Activated T-cell treated with anti-CD3 and anti-CD28 coated beads, Interleukin-2, amount 50 U/mL, for 72 hours (primary cell): Measurements from ENCODE around the gene MT1X. TPM values are rescaled to one million over a fixed set of nuclear protein-coding genes. Genes with fewer than 3 reads are reported as not detected.

Experiments used
- ATAC-seq, 2 donors: fragments of 150-1000 bp; cut with Tn5 transposase; replicated peaks in 1 of 2; 2 replicates each; pipeline ENCODE4 v1.10.0; 2021; ENCODE audit warnings: moderate library complexity in 2 of 2, mild to moderate bottlenecking in 1 of 2
- DNase-seq, 2 donors: peaks; one replicate each; pipeline ENCODE4 v3.0.0; 2021 to 2022; ENCODE audit warnings: mixed read lengths in 1 of 2
- H3K27ac Mint-ChIP-seq: one replicate; pipeline ENCODE4 v1.8.0; 2022; ENCODE audit warnings: mild to moderate bottlenecking, moderate library complexity, mixed read lengths
- H3K27me3 Mint-ChIP-seq: one replicate; pipeline ENCODE4 v1.8.0; 2022; ENCODE audit warnings: low read depth, mixed read lengths
- H3K36me3 Mint-ChIP-seq, 2 donors: one replicate each; pipeline ENCODE4 v1.8.0; 2022; ENCODE audit warnings: mixed read lengths in 2 of 2, mild to moderate bottlenecking in 1 of 2; ENCODE audit not compliant: insufficient read depth in 2 of 2
- H3K4me1 Mint-ChIP-seq: one replicate; pipeline ENCODE4 v1.8.0; 2022; ENCODE audit warnings: low read depth, mixed read lengths
- H3K4me3 Mint-ChIP-seq, 2 donors: one replicate each; pipeline ENCODE4 v1.8.0; 2022; ENCODE audit warnings: mild to moderate bottlenecking in 2 of 2, mixed read lengths in 2 of 2, moderate library complexity in 2 of 2
- H3K9me3 Mint-ChIP-seq, 2 donors: one replicate each; pipeline ENCODE4 v1.8.0; 2022; ENCODE audit warnings: mixed read lengths in 2 of 2
- total RNA-seq, 2 donors: library from RNA; stranded (reverse); gene quantifications; one replicate each; pipeline ENCODE4 v1.2.3, GENCODE V29; 2022

MT1X gene
- total RNA-seq, 2 donors from 2014 or later = 39.4 to 39.8 TPM

- peak; percentile 69 to 71 for ATAC-seq
- no peak overlapping the region for H3K27ac Mint-ChIP-seq
- H3K4me3 Mint-ChIP-seq = peak overlapping the region; percentile 75 to 77
- peaks cover 28% of the 10 kb centered on the region for H3K4me1 Mint-ChIP-seq
- no peaks in the 10 kb centered on the region for H3K36me3 Mint-ChIP-seq
- no peaks in the 10 kb centered on the region for H3K9me3 Mint-ChIP-seq
- peaks cover 40% of the 10 kb centered on the region for H3K27me3 Mint-ChIP-seq
- DNase-seq = peak; percentile 68 to 77
Measured at GRCh38 chr16:56675685-56676210, 6.5 kb upstream of the MT1X start.

- Mint-ChIP-seq H3K4me3 (no peak overlapping the region), H3K4me1 (peaks cover 40% of the 10 kb centered on the region), H3K9me3 (no peaks in the 10 kb centered on the region), H3K27ac (no peak overlapping the region), H3K27me3 (peaks cover 25% of the 10 kb centered on the region), H3K36me3 (no peaks in the 10 kb centered on the region)
- ATAC-seq (no peak), DNase-seq (no peak)
Measured at GRCh38 chr16:56677474-56677873, 4.8 kb upstream of the MT1X start.

- ATAC-seq (no peak), DNase-seq (no peak)
- Mint-ChIP-seq H3K9me3 (no peaks in the 10 kb centered on the region), H3K27ac (no peak overlapping the region), H3K4me1 (peaks cover 55% of the 10 kb centered on the region), H3K27me3 (peaks cover 11% of the 10 kb centered on the region), H3K4me3 (no peak overlapping the region), H3K36me3 (no peaks in the 10 kb centered on the region)
Measured at GRCh38 chr16:56679078-56679730, 3.1 kb upstream of the MT1X start.

GRCh38 chr16:56679818-56680217 lies 2.5 kb upstream of the MT1X start:
- Mint-ChIP-seq H3K9me3 (no peaks in the 10 kb centered on the region), H3K27ac (no peak overlapping the region), H3K27me3 (peaks cover 9% of the 10 kb centered on the region), H3K36me3 (no peaks in the 10 kb centered on the region), H3K4me3 (no peak overlapping the region), H3K4me1 (peaks cover 55% of the 10 kb centered on the region)
- ATAC-seq (peak; percentile 70 to 72), DNase-seq (peak; percentile 52 to 62)

- no peak for DNase-seq
Measured at GRCh38 chr16:56682703-56683397, 580 bp downstream of the MT1X start.

GRCh38 chr16:56683424-56684172 lies 1.3 kb downstream of the MT1X start:
- no peak overlapping the region for H3K27ac Mint-ChIP-seq
- DNase-seq (no peak), ATAC-seq (no peak)
- H3K27me3 Mint-ChIP-seq = no peaks in the 10 kb centered on the region
- peaks cover 38% of the 10 kb centered on the region for H3K4me1 Mint-ChIP-seq
- H3K36me3 Mint-ChIP-seq = peaks cover 4 to 6% of the 10 kb centered on the region in 2 donors
- H3K4me3 Mint-ChIP-seq = peak overlapping the region; percentile 94 to 96
- H3K9me3 Mint-ChIP-seq = no peaks in the 10 kb centered on the region

More at GRCh38 chr16:56682703-56683397, 580 bp downstream of the MT1X start:
- Mint-ChIP-seq H3K4me3 (peak overlapping the region; percentile 94 to 96), H3K4me1 (peaks cover 38% of the 10 kb centered on the region), H3K27ac (peak overlapping the region; percentile 93), H3K36me3 (peaks cover 4 to 6% of the 10 kb centered on the region in 2 donors), H3K9me3 (no peaks in the 10 kb centered on the region), H3K27me3 (no peaks in the 10 kb centered on the region)
- peak; percentile 4 to 8 for ATAC-seq

- ATAC-seq = no peak
- peaks cover 4 to 6% of the 10 kb centered on the region in 2 donors for H3K36me3 Mint-ChIP-seq
Measured at GRCh38 chr16:56684256-56684925, 2.1 kb downstream of the MT1X start.

GRCh38 chr16:56684926-56685590 lies 2.8 kb downstream of the MT1X start:
- Mint-ChIP-seq H3K9me3 (no peaks in the 10 kb centered on the region), H3K27me3 (no peaks in the 10 kb centered on the region), H3K36me3 (peaks cover 4 to 6% of the 10 kb centered on the region in 2 donors), H3K4me1 (peaks cover 32% of the 10 kb centered on the region), H3K4me3 (no peak overlapping the region), H3K27ac (no peak overlapping the region)
- ATAC-seq = no peak
- no peak for DNase-seq

More at GRCh38 chr16:56684256-56684925, 2.1 kb downstream of the MT1X start:
- H3K4me1 Mint-ChIP-seq = peaks cover 38% of the 10 kb centered on the region
- DNase-seq = no peak
- no peak overlapping the region for H3K27ac Mint-ChIP-seq
- H3K27me3 Mint-ChIP-seq = no peaks in the 10 kb centered on the region
- no peaks in the 10 kb centered on the region for H3K9me3 Mint-ChIP-seq
- peak overlapping the region; percentile 94 to 96 for H3K4me3 Mint-ChIP-seq

- H3K9me3 Mint-ChIP-seq = no peaks in the 10 kb centered on the region
- no peak overlapping the region for H3K27ac Mint-ChIP-seq
- H3K27me3 Mint-ChIP-seq = no peaks in the 10 kb centered on the region
- peaks cover 26% of the 10 kb centered on the region for H3K4me1 Mint-ChIP-seq
- no peak overlapping the region for H3K4me3 Mint-ChIP-seq
- DNase-seq (no peak), ATAC-seq (no peak)
- peaks cover 4 to 6% of the 10 kb centered on the region in 2 donors for H3K36me3 Mint-ChIP-seq
Measured at GRCh38 chr16:56686758-56687157, 4.5 kb downstream of the MT1X start.

GRCh38 chr16:56688762-56689161 lies 6.5 kb downstream of the MT1X start:
- H3K4me3 Mint-ChIP-seq = no peak overlapping the region
- DNase-seq (no peak), ATAC-seq (no peak)
- no peak overlapping the region for H3K27ac Mint-ChIP-seq
- no peaks in the 10 kb centered on the region for H3K27me3 Mint-ChIP-seq
- H3K9me3 Mint-ChIP-seq = no peaks in the 10 kb centered on the region
- peaks cover 4 to 6% of the 10 kb centered on the region in 2 donors for H3K36me3 Mint-ChIP-seq
- peaks cover 8% of the 10 kb centered on the region for H3K4me1 Mint-ChIP-seq

- peaks cover 3% of the 10 kb centered on the region for H3K4me1 Mint-ChIP-seq
- no peak for ATAC-seq
- H3K4me3 Mint-ChIP-seq = no peak overlapping the region
- H3K36me3 Mint-ChIP-seq = peaks cover 4 to 6% of the 10 kb centered on the region in 2 donors
- no peaks in the 10 kb centered on the region for H3K9me3 Mint-ChIP-seq
- no peaks in the 10 kb centered on the region for H3K27me3 Mint-ChIP-seq
- DNase-seq = no peak
- no peak overlapping the region for H3K27ac Mint-ChIP-seq
Measured at GRCh38 chr16:56689171-56689570, 6.9 kb downstream of the MT1X start.

- DNase-seq = no peak
- peaks cover 4 to 6% of the 10 kb centered on the region in 2 donors for H3K36me3 Mint-ChIP-seq
- H3K4me1 Mint-ChIP-seq = no peaks in the 10 kb centered on the region
Measured at GRCh38 chr16:56690420-56691122, 8.3 kb downstream of the MT1X start.

More at GRCh38 chr16:56690420-56691122, 8.3 kb downstream of the MT1X start:
- Mint-ChIP-seq H3K4me3 (no peak overlapping the region), H3K9me3 (no peaks in the 10 kb centered on the region), H3K27ac (no peak overlapping the region), H3K27me3 (no peaks in the 10 kb centered on the region)
- ATAC-seq = no peak
